ENCODE measurements around the gene LRRC38.
"Not testable (repeated sequence)": the region's sequence is repeated elsewhere in the genome, so short reads cannot be mapped to it uniquely, and the experiment has no call there.

The LRRC38 gene

DNA sequence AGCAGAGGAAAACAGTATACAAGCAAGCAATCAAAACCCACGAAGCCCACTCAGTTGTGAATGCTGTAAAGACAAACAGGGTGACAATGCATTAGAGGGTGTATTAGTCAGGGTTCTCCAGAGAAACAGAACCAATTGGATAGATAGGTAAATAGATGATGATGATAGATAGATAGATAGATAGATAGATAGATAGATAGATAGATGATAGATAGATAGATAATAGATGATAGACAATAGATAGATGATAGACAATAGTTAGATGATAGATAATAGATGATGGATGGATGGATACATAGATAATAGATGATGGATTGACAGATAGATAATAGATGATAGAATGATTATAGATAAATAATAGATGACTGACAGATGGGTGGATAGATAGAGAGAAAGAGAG, 48.3 kb downstream of the LRRC38 start:
- no peak for DNase-seq (ENCODE audit: low spot score)

DNA sequence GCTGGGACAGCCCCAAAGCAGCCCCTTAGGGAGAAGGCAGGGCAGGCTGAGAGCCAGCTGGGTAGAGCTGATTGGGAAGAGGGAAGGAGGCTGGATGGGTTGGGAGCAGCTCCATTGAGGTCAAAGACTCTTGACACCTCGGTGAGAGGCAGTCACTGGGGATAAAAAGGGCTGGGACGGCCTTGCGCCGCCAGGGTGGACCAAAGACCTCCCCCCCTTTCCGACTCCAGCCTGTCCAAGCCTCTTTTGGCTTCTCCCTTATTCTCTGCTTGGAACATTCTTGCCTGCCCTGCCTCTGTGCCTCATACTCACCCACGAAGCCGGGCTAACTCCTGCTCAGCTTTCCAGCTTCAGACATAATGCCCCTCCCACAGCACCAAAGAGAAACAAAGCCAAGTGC, 51.1 kb downstream of the LRRC38 start:
- DNase-seq (ENCODE audit: low spot score), result no peak

DNA sequence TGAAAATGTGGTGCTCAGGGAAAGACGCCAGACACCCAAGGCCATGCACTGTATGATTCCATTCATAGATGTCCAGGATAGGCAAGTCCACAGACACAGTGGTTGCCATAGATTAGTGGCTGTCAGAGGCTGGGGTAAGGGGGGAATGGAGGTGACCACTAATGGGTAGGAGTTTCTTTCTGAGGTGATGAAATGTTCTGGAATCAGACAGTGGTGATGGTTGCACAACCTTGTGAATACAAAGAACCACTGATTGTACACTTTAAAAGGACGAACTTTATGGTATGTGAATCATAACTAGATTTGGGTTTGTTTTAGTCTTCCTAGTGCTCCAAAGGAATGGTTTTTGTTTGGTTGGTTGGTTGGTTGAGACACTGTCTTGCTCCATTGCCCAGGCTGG, 51.8 kb downstream of the LRRC38 start:
- DNase-seq (ENCODE audit: low spot score), result no peak

GRCh38 chr1:13456904-13457532, 56.8 kb downstream of the LRRC38 start:
- DNase-seq (ENCODE audit: low spot score), result no peak

DNA sequence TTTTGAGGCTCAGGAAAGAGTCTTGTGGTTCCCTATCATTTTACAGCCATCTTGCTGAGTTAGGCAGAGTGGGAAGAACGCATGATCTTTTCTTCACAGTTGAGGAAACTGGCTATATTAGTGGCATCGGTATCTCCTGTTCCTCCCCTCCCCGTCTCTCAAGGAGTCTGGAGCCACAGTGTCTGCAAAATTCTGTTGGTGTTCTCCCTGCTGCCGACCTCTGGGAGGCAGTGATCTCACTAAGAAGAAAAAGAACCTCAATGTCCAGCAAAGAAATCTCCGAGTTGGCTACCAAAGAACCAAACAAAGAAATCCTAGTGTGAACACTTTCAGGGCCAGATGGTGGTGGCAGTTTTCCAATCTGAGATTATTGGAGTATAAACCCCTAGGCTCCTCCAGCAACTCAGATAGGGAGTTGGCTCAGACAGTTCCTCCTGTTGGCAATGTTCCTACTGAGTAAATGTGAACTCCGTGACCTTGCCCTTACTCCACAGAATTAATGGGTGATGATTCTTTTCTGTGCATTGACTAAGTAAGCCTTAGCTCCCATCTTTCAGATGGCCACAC, 62.3 kb downstream of the LRRC38 start:
- DNase-seq (ENCODE audit: low spot score), result no peak

DNA sequence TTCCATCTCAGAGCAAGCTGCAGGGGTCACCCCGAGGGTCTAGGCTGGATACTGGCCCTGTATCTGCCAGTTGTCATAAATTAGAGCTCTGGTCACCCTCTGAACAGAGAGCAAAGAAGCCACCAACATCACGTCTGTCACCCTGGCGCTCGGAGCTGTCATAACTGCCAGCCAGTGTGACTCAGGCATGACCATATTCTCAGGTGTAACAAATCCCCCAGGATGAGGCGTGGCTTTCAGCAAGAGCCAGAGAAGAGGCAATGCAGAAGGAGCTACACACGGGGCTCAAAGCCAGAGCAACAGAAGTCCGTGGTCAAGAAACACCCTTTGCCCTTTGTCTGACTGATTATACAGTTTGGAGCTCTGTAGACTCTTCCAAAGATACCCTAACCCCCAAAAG, 63.6 kb downstream of the LRRC38 start:
- DNase-seq (ENCODE audit: low spot score), result no peak

GRCh38 chr1:13443335-13443979, 70.3 kb downstream of the LRRC38 start:
- no peak for DNase-seq (ENCODE audit: low spot score)

- DNase-seq (ENCODE audit: low spot score), result not testable (repeated sequence)
Measured at GRCh38 chr1:13439104-13439783, 74.6 kb downstream of the LRRC38 start.

DNA sequence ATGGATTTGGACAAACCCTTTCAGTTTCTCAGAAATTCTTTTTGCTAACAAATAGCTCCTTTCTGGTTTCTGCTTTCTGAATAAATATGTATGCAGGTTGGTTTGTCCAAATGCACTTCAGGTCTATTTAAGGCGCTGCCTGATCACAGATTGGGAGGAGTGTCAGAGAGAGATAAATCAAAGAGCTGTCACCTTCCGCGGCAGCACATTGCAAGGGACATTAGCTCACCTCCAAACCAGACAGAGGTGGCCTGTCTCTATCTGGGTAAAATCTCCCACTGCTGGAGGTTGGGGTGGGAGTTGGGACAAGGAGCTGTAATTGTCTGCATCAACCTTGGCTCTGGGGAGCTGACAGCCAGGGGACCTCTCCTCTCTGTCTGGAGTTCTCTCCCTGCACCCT, 78.3 kb downstream of the LRRC38 start:
- DNase-seq (ENCODE audit: low spot score), result no peak

DNA sequence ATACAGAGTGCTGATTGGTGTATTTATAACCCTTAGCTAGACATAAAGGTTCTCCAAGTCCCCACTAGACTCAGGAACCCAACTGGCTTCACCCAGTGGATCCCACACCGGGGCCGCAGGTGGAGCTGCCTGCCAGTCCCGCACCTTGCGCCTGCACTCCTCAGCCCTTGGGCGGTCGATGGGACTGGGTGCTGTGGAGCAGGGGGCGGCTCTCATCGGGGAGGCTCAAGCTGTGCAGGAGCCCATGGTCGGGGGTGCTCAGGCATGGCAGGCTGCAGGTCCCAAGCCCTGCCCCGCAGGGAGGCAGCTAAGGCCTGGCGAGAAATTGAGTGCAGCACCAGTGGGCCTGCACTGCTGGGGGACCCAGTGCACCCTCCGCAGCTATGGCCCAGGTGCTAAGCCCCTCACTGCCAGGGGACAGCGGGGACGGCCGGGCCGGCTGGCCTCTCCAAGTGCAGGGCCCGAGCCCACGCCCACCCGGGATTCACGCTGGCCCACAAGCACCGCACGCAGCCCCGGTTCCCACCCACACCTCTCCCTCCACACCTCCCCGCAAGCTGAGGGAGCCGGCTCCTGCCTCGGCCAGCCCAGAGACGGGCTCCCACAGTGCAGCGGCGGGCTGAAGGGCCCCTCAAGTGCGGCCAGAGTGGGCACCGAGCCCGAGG, 80.0 kb downstream of the LRRC38 start:
- DNase-seq (ENCODE audit: low spot score), result not testable (repeated sequence)

- no peak for DNase-seq (ENCODE audit: low spot score)
Measured at GRCh38 chr1:13432251-13432650, 81.6 kb downstream of the LRRC38 start.

- DNase-seq (ENCODE audit: low spot score), result no peak
Measured at GRCh38 chr1:13430495-13430894, 83.3 kb downstream of the LRRC38 start.
